Embryonic facial prominence (tissue), 1 donor: ENCODE data around the gene KRT74.
A peak's percentile ranks its signal among the peaks of the same experiment; 100 is the strongest.

Experiments used
- DNase-seq: peaks from one replicate; pipeline ENCODE4 v3.0.0-alpha.2; 2016; ENCODE audit errors: extremely low spot score

Gene KRT74

DNA sequence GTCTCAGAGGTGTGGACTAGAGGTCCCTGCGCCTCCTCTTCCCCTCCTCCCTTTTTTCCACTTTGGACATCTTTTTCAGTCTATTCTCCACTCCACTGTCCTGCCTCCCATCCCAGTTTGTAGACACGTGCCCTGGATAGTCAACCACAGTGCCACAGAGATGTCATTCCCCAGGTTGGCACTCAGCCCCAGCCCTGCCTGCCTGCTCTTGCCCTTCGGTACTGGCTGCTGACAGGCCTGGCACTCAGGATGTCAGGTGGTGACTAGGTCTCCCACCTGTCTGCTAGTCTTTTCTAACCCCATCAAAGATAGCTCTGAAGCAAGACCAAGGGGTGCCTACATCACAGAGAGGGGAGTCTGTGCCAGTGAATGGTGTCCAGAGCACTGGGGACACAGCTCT, 36.5 kb downstream of the KRT74 start:
- no peak for DNase-seq

GRCh38 chr12:52535574-52535973, 38.1 kb downstream of the KRT74 start:
- DNase-seq, result no peak

GRCh38 chr12:52534482-52534881, 39.2 kb downstream of the KRT74 start:
- no peak for DNase-seq

DNA sequence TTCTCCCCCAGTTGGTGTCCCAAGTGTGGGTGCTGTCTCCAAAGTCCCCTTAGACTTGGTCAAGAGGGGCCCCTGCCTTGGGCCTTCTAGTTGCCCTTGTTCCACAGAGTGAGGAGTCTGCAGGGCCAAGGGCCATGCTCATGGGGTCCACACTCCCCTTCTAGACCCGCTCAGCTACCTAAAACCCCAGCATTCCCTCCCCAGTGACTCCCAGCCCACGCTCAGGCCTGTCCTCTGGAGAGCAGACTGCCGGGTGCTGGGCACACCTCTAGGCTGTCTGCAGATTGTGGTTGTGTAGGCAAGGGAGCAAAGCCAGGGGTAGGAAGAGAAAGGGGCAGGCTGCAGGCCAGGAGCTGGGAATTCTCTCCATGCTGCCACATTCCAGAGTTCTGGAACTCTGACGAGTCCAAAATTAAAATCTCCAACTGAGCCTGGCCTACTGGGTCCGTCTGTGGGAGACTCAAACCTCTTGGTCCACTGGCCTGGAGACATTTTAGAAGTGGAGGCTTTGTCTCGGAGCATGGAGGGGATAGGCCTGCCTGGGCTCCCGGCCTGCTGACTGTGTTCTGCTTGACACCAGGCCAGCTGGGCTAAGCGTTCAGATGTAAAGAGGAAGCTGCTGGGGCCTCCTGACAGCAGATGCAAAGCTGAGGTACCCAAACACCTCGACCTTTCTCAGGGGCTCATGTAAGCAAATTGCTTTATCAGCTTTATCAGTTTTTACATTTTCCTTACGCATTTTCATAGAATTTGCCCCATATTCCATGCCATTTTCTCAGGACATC, 39.8 kb downstream of the KRT74 start:
- no peak for DNase-seq

DNA sequence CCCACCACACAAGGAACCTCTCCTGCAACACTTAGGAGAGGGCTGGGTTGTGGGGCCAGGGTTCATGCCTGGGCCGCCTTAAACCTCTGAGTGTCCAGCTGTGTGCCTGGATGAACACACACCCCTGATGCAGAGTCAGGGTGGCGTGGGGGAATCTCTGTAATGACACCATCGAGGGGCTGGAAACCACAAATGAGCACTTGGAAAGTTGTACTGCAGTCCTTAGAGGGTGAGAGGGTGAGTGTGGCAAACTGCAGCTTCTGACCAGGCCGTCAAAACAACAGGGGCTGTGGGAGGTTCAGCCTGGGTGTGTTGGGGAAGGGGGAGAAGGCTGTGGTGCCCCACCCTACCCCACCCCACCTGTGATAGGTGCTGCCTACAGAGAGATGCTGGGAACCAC, 41.0 kb downstream of the KRT74 start:
- no peak for DNase-seq

- DNase-seq, result no peak
Measured at GRCh38 chr12:52531566-52532300, 41.9 kb downstream of the KRT74 start.

DNA sequence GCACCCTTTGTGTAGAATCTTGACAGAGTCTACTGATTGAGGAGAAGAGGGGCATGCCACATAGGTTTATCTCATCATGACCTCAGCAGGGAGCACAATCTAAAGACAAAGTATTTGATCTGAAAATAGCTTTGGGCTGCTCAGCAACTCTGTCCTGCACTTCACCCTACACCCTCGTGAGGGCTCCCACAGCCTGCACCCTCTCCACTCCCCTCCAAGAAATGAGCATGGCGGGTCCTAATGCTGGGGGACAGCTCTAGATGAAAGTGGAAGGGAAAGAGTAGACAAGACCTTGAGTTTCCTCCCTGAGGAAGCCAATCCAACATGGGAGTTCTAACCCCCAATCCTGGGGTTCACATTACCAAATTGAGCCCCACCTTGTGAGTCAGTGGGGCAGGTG, 42.7 kb downstream of the KRT74 start:
- DNase-seq, result no peak

GRCh38 chr12:52530366-52530765, 43.3 kb downstream of the KRT74 start:
- DNase-seq, result no peak

DNA sequence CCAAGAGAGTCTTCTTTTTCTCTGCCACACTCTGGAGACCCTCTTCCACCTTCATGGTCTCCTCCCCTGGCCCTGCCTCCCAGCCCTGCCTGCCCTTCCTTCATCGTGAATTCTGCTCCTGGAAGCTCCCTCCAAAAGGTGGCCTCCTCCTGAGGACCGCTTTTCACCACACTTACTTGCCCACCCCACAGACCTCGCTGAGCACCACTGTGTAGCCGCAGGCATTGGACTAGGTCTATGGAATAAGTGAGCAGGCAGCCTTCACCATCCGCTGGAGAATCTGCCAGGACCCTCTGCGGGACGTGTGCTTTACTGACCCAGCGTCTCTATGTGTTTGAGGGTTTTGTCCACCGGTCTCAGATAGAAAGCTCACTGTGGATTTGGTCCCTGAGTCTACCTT, 43.8 kb downstream of the KRT74 start:
- no peak for DNase-seq

- DNase-seq, result no peak
Measured at GRCh38 chr12:52529417-52529816, 44.2 kb downstream of the KRT74 start.

DNA sequence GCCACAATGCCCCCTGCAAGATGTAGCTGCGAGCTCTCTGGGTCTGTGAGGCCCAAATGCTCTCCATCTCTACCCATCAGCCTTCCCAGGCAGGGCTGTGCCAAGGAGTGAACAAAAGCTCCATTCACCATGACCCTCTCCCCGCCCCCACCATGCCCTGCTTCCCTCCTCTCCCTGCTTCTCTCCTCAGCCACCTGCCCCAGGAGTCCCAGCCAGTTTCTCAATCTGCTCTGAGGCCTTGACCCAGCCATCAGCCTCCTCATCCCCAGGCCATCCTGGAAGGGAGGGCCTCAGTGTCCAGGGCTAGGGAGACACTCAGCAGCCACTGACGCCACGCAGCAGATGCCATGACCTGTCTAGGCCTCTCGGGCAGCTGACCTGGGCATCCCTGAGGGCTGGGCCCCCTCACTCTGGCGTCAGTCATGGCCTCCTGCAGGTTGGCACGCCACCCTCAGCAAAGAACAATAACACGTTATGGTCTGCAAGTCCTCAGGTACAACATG, 45.0 kb downstream of the KRT74 start:
- DNase-seq, result no peak

DNA sequence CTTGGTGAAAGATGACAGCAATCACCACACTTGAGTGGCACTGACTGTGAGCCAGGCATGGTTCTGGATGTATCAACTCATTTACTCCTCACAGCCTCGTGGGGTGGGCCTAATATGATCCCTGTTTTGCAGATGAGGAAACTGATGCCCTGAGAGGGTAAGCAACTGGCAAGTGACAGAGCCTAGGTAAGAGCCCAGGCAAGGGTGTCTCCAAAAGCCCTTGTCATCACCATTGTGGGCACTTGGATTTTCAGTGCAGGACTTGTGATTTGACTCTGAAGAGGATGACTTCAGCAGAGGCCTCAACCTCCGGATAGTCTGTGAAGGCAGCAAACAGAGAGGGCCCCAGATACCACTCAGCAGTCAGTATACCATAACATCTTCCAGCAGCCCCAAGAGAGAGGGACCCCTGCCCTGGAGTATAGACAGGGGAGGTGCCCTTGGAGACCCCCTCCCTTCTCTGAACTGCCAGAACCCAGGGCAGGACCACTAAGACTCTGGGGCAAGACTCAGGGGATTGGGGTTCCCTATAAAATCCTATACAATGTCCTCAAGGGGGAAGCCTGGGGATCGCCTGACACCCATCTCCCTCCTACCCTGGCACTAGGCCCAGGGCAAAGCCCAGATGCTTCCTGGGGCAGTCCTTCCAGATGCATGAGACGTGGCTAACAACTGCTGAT, 46.4 kb downstream of the KRT74 start:
- DNase-seq, result no peak

GRCh38 chr12:52526511-52526951, 47.1 kb downstream of the KRT74 start:
- DNase-seq, result no peak

DNA sequence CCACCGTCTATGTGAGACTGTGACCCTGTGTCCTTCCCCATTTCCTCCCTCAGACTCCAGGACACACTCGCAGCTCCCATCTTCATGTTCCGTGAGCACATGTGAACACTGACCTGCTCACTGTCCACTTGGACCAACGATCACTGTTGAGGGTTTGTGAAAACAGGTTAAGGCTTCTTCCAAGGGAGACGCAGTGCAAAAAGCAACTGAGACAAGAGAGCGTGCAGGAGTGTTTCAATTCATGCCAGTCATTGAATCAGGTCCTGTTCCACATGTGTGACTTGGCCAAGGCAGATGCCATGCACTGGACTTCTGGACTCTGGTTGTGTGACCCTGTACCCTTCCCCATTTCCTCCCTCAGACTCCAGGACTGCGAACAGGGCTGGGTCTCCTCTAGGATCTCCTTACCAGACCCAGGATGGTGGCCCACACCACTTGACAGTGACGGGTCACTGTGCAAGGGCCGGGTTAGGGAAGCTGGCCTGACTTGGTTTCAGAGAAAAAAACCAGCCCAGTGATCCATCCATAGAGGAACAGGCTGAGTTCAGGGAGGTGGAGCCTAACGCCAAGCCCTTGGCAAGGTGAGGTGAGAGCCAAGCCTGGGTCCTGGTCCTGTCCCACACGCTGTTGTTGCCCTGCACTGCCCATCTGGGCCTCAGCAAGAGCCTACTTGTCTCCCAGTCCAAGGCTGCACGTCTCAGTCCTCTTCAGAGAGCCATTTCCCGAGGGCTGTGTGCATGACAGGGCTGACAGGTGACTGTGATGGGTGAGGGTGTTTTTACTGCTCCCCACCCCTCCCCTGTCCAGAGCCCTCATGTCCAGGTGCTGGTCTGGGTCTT, 47.8 kb downstream of the KRT74 start:
- DNase-seq, result no peak

DNA sequence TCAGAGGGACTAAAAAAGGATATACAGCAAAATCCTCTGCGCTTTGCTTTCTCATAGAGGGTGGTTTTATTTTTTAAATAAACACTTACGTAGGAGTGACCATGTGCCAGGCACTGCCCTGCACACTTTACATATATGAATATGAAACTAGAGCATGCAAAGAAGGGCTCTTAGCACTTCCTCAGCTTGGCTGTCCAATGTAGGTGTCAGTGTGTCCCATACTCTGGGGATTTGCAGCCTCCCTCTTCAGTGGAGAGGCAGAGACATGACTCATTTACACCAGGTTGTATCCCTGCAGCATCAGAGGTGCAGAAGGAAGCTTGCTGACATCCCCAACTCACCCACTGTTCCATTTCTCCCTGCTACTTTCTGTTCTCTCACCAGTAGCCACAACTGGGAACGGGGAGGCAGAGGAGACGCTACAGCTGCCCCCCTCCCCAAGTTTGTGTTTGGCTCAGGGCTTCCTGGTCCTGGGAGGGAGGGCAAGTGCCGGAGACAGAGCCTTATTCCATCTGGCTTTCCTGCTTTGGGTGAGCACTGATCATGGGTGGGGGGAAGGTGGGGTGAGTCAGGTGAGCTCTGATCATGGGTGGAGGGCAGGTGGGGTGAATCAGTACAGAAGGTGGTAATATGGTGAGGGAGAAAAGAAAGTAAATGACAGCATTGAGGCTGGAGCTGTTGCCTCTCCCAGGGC, 48.6 kb downstream of the KRT74 start:
- no peak for DNase-seq

DNA sequence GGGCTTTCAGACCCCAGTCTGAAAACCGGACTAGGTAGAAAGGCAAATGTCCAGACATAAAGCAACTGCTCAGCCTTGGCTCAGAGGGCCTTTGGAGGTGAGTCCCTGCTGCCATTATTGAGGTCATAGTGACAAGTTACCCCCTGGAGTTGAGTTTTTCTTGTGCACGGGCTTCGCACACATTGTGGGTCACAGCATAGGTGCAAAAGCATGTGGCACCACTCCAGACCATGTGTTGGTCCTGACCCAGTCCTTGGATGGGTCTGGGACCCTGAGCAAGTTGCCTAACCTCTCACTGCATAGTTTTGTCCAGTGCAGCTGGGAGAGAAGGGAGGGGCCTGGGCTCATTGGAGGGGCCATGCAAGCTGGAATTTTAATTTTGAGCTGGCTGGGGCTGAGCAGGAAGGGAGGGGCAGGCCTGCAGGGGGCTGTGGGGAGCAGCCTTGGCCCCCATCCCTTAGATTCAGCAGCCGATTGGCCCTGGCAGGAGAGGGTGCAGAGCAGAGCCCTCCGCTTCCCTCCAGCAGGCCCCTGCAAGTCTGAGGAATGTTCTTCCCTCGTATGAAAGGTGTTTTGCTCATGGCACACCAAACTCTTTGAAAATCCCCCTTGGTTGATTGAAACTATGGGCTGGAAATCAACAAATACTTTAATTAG, 49.3 kb downstream of the KRT74 start:
- peak; percentile 34 for DNase-seq

DNA sequence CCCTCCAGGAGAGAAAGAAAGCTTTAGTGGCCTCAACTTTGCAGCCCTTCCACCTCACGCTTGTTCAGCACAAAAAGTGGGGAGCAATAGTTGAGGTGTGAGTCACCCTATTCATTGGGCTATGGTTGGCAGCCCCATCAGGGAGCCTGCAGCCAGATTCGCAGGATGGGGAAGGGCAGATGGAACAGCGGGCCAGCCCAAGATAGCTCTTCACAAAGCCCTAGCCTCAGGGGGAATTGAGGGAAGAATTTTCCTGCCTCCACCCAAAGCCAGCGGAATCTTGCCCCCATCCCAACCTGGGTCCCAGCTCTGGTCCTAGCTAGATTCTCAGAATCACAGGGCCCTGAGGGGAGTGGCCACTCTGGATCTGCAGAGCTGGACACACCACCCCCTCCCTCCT, 49.8 kb downstream of the KRT74 start:
- no peak for DNase-seq

GRCh38 chr12:52522346-52523011, 51.2 kb downstream of the KRT74 start:
- DNase-seq, result no peak

DNA sequence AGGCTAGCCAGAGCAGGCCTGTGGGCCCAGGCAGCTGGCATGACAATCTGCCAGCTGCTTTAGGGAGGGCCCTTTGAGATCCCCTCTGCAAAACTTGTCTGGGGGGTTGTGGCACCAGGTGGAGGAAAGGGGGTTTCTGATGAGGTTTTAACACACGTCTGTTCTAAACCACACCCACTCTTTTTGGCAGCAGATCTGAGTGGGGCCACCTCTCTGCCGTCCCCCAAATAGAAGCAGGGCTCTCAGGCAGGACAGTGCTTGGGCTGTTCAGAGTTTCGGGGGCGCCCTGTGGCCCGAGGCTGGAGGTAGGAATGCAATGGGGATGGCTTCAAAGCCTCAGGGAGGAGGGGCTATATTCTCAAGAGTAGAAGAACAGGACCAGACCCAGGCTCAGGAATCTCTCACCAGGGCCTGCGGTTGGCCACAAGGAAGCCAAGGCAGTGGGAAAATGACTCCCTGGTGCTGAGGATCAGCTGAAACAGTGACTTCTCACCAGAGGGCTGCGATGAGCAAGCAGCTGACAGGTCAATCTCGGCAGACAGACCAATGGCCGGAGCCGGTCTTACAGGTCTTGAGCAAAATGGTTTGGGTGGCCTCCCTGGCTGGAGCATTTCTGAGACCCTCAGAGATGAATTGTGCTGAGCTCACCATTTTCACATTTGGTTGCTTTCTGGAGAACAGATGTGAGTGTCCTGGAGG, 51.9 kb downstream of the KRT74 start:
- no peak for DNase-seq
